Measurements from ENCODE around the gene ST7. TPM values are rescaled to one million over a fixed set of nuclear protein-coding genes. Genes with fewer than 3 reads are reported as not detected.

ST7 gene
- total RNA-seq, 1 experiment from 2014 or later: 12.4 TPM

DNA sequence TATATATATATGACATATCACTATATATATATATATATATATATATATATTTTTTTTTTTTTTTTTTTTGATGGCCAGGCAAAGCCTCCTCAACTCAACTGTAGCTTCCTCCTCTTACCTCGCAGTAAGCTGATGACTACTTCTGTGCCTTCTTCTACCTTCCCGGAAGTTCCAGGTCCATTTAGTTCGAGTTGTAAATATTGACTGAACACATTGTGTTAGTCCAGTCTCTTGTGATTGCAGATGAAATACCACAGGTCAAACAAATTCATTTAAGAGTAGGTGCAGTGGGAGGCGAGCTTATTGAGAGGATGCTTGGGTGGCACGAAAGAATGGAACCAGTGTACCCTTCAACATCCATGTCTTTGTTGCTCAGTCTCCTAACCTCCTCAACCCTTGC is 144.6 kb downstream of the ST7 start:
- no peak for ATAC-seq
- CTCF ChIA-PET: interaction anchor here (1.4 kb wide), 1 partner anchor 21 kb away, joined by 3 read pairs; no protein-coding TSS in a partner anchor
- H3K4me3 Mint-ChIP-seq: no peak overlapping the region

DNA sequence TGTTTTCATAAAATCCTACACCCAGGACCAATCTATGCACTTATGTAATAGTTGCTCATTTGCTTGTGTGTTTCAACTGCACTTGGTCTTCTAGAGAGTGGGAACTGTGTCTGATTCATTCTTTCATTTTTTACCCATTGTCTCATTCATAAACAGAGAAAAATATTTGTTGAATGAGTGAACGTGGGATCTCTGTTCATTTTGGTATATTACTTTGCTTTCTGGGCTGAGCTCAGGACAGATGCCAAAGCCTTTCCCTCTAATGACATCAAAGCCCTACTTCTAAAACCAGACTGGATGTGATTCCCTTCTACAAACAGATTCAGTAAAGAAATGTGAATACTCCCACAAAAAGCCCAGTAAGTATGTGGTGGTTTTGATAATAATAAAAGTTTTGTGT is 145.2 kb downstream of the ST7 start:
- Mint-ChIP-seq H3K9me3 (no peaks in the 10 kb centered on the region), H3K27me3 (ENCODE audit: low read depth) (no peaks in the 10 kb centered on the region), H3K27ac (no peak overlapping the region), H3K4me3 (no peak overlapping the region), H3K36me3 (no peaks in the 10 kb centered on the region), H3K4me1 (peaks cover 5% of the 10 kb centered on the region; the same call in 1 of the 2 replicates)
- DNase-seq (ENCODE audit: low spot score) (no peak), ATAC-seq (no peak)
- ChIA-PET POLR2A (no interaction called here), CTCF (interaction anchor here (1.4 kb wide), 1 partner anchor 20 kb away, joined by 3 read pairs; no protein-coding TSS in a partner anchor)
- TF ChIP-seq CREB1 (CRISPR knock-in tag; IDR thresholded peaks at IDR 0.05) (no peak), MXD4 (CRISPR knock-in tag; IDR thresholded peaks at IDR 0.05; ENCODE audit: borderline replicate concordance) (no peak), OVOL2 (CRISPR knock-in tag; IDR thresholded peaks at IDR 0.05; ENCODE audit: borderline replicate concordance) (no peak), ETV6 (CRISPR knock-in tag; IDR thresholded peaks at IDR 0.05) (no peak)
- TF ChIP-seq, protein P1, sequence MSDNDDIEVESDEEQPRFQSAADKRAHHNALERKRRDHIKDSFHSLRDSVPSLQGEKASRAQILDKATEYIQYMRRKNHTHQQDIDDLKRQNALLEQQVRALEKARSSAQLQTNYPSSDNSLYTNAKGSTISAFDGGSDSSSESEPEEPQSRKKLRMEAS (CRISPR knock-in tag; IDR thresholded peaks at IDR 0.05): no peak
- TF ChIP-seq, protein P2, sequence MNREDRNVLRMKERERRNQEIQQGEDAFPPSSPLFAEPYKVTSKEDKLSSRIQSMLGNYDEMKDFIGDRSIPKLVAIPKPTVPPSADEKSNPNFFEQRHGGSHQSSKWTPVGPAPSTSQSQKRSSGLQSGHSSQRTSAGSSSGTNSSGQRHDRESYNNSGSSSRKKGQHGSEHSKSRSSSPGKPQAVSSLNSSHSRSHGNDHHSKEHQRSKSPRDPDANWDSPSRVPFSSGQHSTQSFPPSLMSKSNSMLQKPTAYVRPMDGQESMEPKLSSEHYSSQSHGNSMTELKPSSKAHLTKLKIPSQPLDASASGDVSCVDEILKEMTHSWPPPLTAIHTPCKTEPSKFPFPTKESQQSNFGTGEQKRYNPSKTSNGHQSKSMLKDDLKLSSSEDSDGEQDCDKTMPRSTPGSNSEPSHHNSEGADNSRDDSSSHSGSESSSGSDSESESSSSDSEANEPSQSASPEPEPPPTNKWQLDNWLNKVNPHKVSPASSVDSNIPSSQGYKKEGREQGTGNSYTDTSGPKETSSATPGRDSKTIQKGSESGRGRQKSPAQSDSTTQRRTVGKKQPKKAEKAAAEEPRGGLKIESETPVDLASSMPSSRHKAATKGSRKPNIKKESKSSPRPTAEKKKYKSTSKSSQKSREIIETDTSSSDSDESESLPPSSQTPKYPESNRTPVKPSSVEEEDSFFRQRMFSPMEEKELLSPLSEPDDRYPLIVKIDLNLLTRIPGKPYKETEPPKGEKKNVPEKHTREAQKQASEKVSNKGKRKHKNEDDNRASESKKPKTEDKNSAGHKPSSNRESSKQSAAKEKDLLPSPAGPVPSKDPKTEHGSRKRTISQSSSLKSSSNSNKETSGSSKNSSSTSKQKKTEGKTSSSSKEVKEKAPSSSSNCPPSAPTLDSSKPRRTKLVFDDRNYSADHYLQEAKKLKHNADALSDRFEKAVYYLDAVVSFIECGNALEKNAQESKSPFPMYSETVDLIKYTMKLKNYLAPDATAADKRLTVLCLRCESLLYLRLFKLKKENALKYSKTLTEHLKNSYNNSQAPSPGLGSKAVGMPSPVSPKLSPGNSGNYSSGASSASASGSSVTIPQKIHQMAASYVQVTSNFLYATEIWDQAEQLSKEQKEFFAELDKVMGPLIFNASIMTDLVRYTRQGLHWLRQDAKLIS (CRISPR knock-in tag; IDR thresholded peaks at IDR 0.05; ENCODE audit: borderline replicate concordance): no peak
- TF ChIP-seq, protein P3, sequence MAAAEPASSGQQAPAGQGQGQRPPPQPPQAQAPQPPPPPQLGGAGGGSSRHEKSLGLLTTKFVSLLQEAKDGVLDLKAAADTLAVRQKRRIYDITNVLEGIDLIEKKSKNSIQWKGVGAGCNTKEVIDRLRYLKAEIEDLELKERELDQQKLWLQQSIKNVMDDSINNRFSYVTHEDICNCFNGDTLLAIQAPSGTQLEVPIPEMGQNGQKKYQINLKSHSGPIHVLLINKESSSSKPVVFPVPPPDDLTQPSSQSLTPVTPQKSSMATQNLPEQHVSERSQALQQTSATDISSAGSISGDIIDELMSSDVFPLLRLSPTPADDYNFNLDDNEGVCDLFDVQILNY (CRISPR knock-in tag; IDR thresholded peaks at IDR 0.05): no peak
- TF ChIP-seq, protein P4, sequence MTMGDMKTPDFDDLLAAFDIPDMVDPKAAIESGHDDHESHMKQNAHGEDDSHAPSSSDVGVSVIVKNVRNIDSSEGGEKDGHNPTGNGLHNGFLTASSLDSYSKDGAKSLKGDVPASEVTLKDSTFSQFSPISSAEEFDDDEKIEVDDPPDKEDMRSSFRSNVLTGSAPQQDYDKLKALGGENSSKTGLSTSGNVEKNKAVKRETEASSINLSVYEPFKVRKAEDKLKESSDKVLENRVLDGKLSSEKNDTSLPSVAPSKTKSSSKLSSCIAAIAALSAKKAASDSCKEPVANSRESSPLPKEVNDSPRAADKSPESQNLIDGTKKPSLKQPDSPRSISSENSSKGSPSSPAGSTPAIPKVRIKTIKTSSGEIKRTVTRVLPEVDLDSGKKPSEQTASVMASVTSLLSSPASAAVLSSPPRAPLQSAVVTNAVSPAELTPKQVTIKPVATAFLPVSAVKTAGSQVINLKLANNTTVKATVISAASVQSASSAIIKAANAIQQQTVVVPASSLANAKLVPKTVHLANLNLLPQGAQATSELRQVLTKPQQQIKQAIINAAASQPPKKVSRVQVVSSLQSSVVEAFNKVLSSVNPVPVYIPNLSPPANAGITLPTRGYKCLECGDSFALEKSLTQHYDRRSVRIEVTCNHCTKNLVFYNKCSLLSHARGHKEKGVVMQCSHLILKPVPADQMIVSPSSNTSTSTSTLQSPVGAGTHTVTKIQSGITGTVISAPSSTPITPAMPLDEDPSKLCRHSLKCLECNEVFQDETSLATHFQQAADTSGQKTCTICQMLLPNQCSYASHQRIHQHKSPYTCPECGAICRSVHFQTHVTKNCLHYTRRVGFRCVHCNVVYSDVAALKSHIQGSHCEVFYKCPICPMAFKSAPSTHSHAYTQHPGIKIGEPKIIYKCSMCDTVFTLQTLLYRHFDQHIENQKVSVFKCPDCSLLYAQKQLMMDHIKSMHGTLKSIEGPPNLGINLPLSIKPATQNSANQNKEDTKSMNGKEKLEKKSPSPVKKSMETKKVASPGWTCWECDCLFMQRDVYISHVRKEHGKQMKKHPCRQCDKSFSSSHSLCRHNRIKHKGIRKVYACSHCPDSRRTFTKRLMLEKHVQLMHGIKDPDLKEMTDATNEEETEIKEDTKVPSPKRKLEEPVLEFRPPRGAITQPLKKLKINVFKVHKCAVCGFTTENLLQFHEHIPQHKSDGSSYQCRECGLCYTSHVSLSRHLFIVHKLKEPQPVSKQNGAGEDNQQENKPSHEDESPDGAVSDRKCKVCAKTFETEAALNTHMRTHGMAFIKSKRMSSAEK (CRISPR knock-in tag; IDR thresholded peaks at IDR 0.05; ENCODE audit: borderline replicate concordance): no peak

More for the DNA sequence above, 144.6 kb downstream of the ST7 start:
- POLR2A ChIA-PET: no interaction called here
- peaks cover 5% of the 10 kb centered on the region; the same call in 1 of the 2 replicates for H3K4me1 Mint-ChIP-seq
- no peaks in the 10 kb centered on the region for H3K9me3 Mint-ChIP-seq
- no peaks in the 10 kb centered on the region for H3K36me3 Mint-ChIP-seq
- no peak overlapping the region for H3K27ac Mint-ChIP-seq
- no peak for DNase-seq (ENCODE audit: low spot score)
- no peaks in the 10 kb centered on the region for H3K27me3 Mint-ChIP-seq (ENCODE audit: low read depth)
- TF ChIP-seq NFE2L1 (CRISPR knock-in tag; IDR thresholded peaks at IDR 0.05) (no peak), MXD4 (CRISPR knock-in tag; IDR thresholded peaks at IDR 0.05; ENCODE audit: borderline replicate concordance) (no peak), ZNF396 (CRISPR knock-in tag; IDR thresholded peaks at IDR 0.05; ENCODE audit: borderline replicate concordance) (no peak), ZNF671 (CRISPR knock-in tag; IDR thresholded peaks at IDR 0.05) (no peak), ELF4 (CRISPR knock-in tag; IDR thresholded peaks at IDR 0.05; ENCODE audit: low read depth) (no peak), FOXJ3 (CRISPR knock-in tag; IDR thresholded peaks at IDR 0.05; ENCODE audit: borderline replicate concordance) (no peak)
- TF ChIP-seq, protein P5, sequence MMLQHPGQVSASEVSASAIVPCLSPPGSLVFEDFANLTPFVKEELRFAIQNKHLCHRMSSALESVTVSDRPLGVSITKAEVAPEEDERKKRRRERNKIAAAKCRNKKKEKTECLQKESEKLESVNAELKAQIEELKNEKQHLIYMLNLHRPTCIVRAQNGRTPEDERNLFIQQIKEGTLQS (CRISPR knock-in tag; conservative IDR thresholded peaks at IDR 0.05): no peak
- TF ChIP-seq, protein P6, sequence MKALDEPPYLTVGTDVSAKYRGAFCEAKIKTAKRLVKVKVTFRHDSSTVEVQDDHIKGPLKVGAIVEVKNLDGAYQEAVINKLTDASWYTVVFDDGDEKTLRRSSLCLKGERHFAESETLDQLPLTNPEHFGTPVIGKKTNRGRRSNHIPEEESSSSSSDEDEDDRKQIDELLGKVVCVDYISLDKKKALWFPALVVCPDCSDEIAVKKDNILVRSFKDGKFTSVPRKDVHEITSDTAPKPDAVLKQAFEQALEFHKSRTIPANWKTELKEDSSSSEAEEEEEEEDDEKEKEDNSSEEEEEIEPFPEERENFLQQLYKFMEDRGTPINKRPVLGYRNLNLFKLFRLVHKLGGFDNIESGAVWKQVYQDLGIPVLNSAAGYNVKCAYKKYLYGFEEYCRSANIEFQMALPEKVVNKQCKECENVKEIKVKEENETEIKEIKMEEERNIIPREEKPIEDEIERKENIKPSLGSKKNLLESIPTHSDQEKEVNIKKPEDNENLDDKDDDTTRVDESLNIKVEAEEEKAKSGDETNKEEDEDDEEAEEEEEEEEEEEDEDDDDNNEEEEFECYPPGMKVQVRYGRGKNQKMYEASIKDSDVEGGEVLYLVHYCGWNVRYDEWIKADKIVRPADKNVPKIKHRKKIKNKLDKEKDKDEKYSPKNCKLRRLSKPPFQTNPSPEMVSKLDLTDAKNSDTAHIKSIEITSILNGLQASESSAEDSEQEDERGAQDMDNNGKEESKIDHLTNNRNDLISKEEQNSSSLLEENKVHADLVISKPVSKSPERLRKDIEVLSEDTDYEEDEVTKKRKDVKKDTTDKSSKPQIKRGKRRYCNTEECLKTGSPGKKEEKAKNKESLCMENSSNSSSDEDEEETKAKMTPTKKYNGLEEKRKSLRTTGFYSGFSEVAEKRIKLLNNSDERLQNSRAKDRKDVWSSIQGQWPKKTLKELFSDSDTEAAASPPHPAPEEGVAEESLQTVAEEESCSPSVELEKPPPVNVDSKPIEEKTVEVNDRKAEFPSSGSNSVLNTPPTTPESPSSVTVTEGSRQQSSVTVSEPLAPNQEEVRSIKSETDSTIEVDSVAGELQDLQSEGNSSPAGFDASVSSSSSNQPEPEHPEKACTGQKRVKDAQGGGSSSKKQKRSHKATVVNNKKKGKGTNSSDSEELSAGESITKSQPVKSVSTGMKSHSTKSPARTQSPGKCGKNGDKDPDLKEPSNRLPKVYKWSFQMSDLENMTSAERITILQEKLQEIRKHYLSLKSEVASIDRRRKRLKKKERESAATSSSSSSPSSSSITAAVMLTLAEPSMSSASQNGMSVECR (CRISPR knock-in tag; IDR thresholded peaks at IDR 0.05; ENCODE audit: borderline replicate concordance): no peak
- TF ChIP-seq, protein P7, sequence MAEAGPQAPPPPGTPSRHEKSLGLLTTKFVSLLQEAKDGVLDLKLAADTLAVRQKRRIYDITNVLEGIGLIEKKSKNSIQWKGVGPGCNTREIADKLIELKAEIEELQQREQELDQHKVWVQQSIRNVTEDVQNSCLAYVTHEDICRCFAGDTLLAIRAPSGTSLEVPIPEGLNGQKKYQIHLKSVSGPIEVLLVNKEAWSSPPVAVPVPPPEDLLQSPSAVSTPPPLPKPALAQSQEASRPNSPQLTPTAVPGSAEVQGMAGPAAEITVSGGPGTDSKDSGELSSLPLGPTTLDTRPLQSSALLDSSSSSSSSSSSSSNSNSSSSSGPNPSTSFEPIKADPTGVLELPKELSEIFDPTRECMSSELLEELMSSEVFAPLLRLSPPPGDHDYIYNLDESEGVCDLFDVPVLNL (CRISPR knock-in tag; IDR thresholded peaks at IDR 0.05; ENCODE audit: borderline replicate concordance, low read depth): no peak

Data from WTC11 (cell line).